NCI-H2029 (cell line): Measurements from ENCODE around the gene RNF126.

ENCODE experiments used
- DNase-seq: peaks from one replicate; lab custom pipeline; 2025; lab: John Stamatoyannopoulos, UW

RNF126 gene

GRCh38 chr19:662207-662961 lies 630 bp downstream of the RNF126 start:
- peak; percentile 55 for DNase-seq

DNA sequence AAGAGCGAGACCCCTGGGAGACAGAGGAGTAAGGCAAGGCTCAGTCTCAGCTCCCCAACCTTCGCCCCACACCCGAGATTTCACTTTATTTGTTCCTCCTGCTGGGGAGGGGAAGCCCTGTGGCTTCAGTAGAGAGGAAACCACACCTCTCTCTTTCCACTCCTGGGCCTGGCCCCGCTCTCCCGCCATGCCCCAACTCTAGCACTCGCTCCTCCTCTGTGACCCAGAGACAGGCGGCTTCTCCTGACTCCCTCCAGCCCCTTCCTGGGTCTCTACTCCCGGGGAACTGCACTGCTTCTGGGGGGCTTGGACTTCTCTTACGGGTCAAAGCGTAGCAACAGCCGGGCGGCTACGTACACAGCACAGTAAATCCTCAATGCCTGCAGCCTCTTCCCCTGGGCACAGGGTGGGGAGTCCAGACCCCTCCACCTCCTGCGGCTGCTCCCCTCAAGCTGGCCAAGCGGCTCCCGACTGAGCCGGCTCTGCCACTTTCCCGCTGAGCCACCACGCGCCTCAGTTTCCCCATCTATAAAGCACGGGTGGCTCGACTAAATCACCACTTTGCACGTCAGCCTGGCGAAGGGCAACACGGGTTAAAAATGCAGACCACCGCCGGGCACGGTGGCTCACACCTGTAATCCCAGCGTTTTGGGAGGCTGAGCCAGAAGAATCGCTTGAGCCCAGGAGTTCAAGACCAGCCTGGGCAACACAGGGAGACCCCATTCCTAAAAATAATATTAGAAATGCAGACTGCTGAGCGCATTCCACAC lies 1.4 kb downstream of the RNF126 start:
- no peak for DNase-seq

- DNase-seq: no peak
Measured at GRCh38 chr19:660793-661426, 2.1 kb downstream of the RNF126 start.

DNA sequence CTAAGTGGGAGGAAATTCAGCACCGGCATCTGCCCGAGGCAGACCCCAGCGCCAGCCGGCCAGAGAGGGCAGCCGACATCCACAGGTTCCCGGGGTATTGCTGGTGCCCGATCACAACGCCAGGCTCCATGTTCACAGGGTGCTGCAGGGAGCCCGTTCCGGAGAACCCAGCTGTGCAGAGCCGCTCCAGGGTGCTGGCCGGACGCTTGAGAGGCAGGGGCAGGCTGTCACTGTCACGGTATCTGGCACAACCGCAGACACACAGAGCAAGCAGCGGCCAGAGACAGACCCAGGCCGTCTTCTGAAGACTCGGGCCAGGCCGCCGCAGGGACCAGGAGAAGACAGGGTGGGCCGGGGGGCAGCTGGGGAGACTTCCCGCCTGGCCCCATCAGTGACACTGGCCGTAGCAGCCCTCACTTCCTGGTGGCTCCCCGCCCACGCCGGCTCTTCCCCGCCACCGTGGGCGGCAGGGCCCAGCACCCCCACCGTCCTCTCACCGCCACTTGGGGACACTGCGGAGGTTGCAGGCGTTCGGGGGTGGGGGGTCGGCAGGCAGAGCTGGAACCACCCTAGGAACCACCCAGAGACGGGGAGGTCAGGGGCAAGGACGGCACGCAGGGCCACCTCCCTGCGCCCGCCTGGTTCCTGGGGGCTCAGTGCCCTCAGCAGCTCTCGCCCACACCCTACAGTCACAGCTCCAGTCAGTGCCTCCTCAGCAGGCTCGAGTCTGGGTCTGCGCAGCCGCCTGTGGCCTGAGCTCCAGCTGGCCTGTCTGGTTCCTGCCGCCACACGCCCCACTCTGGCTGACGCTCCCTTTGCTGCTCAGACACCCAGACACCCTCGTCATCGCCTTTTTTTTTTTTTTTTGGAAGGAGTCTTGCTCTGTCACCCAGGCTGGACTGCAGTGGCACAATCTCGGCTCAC lies 3.8 kb downstream of the RNF126 start:
- no peak for DNase-seq

- no peak for DNase-seq
Measured at GRCh38 chr19:658059-658839, 4.8 kb downstream of the RNF126 start.

GRCh38 chr19:657611-658010 lies 5.4 kb downstream of the RNF126 start:
- DNase-seq: no peak

- DNase-seq: no peak
Measured at GRCh38 chr19:656751-657559, 6.1 kb downstream of the RNF126 start.

DNA sequence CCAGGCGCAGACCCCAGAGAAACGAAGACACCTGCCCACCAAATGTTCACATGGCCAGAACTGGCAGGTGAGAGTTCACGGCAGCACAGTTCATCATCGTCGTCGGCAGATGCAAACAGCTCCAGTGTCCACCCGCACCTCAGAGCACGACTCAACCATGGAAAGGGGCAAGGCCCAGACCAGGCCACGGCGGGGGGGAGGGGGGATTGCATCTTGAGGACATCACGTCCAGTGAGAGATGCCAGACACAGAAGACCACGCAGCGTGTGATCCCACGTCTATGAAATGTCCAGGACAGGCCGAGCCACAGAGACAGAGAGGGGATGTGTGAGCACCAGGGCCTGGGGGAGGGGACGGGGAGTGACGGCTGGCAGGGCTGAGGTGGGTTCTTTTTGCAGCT lies 7.3 kb downstream of the RNF126 start:
- DNase-seq: no peak

GRCh38 chr19:653425-653824 lies 9.6 kb downstream of the RNF126 start:
- no peak for DNase-seq

GRCh38 chr19:652467-653389 lies 10.3 kb downstream of the RNF126 start:
- DNase-seq: no peak

- DNase-seq: no peak
Measured at GRCh38 chr19:651991-652390, 11.0 kb downstream of the RNF126 start.

DNA sequence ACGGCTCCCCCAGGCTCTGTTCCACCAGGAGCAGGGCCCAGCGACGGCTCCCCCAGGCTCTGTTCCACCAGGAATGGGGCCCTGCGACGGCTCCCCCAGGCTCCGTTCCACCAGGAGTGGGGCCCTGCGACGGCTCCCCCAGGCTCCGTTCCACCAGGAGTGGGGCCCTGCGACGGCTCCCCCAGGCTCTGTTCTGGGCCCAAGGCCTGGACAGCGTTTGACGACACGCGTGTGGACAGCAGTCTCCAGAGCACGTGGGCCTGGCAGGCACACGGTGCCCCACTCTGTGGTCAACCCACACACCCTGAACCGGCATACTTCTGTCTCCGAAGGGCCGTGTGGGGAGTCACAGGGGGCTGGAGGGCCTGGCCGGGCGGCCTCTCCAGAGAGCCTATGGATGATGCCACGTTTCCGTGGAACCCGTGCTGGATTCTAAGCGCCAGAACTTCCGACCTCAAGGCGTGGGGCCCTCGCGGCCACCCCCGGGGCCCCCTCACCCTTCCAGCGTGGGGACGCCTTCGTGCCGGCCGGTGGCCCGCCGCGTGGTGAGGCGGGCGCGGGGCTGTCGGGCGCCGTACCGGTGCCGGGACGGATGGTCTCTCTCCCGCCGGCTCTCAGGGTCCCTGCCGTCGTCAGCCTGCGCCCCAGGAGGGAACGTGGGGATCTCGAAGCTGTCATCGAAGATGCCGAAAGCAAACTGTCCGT lies 11.7 kb downstream of the RNF126 start:
- no peak for DNase-seq

DNA sequence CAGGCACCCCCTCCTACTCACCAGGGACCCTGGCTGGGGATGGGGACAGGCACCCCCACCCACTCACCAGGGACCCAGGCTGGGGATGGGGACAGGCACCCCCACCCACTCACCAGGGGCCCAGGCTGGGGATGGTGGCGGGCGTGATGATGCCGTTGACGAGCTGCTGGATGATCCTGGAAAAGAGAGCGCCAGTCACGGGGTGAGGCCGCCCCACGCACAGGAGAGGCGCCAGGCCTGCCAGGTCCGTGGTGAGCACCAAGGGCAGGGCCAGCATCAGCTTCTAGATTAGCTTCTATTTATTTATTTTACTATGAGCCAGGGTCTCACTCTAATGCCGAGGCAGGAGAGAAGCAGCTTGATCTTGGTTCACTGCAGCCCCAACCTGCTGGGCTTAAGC lies 12.9 kb downstream of the RNF126 start:
- DNase-seq: no peak

- no peak for DNase-seq
Measured at GRCh38 chr19:648904-649801, 13.9 kb downstream of the RNF126 start.

GRCh38 chr19:648305-648704 lies 14.7 kb downstream of the RNF126 start:
- no peak for DNase-seq

DNA sequence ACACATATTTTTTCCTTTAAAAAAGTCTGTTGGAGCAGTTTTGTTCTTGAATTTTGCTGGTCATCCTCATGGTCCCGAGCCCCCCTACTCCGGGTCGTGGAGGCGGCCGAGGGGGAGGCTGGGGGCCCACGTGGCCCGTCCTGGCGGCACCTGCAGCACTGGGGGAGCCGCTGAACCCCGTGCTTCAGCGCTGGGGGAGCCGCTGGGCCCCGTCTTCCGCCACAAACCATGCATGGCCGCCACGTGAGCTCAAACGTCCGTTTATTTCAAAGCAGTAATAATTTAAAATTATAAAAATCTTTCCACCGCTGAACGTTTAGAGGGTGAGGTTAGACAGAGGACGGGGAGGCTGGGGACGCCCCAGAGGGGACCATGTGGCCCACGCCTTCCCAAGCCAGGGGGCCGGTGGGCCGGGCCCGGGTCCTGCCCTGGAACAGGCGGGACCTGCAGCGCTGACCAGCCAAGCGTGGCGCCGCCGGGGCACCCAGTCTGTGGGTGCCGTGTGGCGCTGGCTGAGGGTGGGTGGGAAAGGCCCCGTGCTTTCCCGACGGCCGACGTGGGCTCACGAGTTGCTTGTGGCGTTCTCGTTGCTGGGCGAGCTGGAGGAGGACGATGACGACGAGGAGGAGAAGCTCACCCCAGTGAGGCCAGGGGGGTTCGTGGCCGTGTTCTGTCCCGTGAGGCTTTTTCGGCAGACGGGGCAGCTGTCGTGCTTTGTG lies 15.3 kb downstream of the RNF126 start:
- DNase-seq: no peak
